Measurements from ENCODE around the gene NKAIN2. TPM values are rescaled to one million over a fixed set of nuclear protein-coding genes. Genes with fewer than 3 reads are reported as not detected.
"Not testable (repeated sequence)": the region's sequence is repeated elsewhere in the genome, so short reads cannot be mapped to it uniquely, and the experiment has no call there.

The NKAIN2 gene
- total RNA-seq, 1 donor from 2014 or later = 4.0 TPM

DNA sequence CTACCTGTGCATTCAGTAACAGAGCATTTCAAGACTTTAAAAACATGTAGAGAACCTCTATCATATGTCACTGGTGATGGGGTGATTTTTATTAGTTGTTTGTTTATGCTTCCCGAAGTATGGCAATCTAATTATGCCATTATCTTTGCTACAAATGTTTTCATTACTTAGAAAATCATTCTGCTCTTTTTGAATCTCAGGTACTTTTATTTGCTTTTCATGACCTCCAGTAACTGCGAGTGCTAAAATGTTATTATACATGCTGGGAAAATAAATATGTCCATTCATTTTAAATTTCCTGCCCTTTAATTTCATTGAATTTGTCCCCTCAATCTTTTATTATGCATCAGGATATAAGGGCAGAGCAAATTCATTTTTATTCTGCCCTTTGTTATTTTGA, 515.7 kb downstream of the NKAIN2 start:
- Mint-ChIP-seq H3K4me3 (ENCODE audit: unreplicated experiment) (no peak overlapping the region), H3K4me1 (ENCODE audit: low read depth) (no peaks in the 10 kb centered on the region), H3K27ac (ENCODE audit: unreplicated experiment) (no peak overlapping the region), H3K9me3 (ENCODE audit: low read depth) (peaks cover 2% of the 10 kb centered on the region), H3K27me3 (ENCODE audit: low read depth) (no peaks in the 10 kb centered on the region), H3K36me3 (ENCODE audit: low read depth) (no peaks in the 10 kb centered on the region)
- DNase-seq (ENCODE audit: low spot score) = no peak
- TF ChIP-seq, protein P1, sequence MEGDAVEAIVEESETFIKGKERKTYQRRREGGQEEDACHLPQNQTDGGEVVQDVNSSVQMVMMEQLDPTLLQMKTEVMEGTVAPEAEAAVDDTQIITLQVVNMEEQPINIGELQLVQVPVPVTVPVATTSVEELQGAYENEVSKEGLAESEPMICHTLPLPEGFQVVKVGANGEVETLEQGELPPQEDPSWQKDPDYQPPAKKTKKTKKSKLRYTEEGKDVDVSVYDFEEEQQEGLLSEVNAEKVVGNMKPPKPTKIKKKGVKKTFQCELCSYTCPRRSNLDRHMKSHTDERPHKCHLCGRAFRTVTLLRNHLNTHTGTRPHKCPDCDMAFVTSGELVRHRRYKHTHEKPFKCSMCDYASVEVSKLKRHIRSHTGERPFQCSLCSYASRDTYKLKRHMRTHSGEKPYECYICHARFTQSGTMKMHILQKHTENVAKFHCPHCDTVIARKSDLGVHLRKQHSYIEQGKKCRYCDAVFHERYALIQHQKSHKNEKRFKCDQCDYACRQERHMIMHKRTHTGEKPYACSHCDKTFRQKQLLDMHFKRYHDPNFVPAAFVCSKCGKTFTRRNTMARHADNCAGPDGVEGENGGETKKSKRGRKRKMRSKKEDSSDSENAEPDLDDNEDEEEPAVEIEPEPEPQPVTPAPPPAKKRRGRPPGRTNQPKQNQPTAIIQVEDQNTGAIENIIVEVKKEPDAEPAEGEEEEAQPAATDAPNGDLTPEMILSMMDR (IDR thresholded peaks at IDR 0.05) = no peak

DNA sequence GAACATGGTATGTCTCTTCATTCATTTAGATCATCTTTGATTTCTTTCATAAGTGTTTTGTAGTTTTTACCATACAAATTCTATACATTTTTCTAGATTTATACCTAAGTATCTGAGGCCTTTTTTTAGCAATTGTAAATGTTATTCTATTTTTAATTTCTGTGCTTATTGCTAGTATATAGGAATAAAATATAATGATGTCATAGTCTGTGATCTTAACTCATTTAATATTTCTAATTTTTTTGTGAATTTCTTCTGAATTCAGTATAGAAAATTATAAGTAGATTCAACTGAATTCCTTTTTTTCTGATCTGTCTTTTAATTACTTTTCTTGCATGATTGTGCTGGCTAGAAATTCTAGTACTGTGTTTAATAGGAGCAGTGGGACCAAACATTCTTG, 520.6 kb downstream of the NKAIN2 start:
- Mint-ChIP-seq H3K4me1 (ENCODE audit: low read depth) (peaks cover 11% of the 10 kb centered on the region), H3K9me3 (ENCODE audit: low read depth) (peaks cover 2% of the 10 kb centered on the region)

DNA sequence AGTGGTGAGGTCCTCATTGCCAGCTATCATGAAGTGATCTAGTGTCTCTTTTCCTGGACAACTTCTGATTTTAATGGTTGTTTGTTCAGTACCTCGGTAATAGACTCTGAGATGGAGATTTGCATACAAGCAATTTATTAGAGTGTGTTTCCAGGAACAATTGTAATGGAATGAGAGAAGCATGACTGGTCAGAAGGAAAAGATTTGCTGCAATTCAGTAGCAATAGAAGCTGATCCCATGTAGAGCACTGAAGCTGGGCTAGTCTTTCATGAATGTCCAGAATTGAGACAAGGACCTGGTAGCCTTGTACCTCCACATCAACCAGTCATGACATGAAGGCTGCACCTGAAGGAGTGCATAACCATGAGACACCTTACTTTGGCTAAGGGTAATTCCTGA, 526.5 kb downstream of the NKAIN2 start:
- H3K9me3 Mint-ChIP-seq (ENCODE audit: low read depth) = no peaks in the 10 kb centered on the region
- peaks cover 11% of the 10 kb centered on the region for H3K4me1 Mint-ChIP-seq (ENCODE audit: low read depth)
- TF ChIP-seq, protein P1 (IDR thresholded peaks at IDR 0.05) = no peak
- DNase-seq (ENCODE audit: low spot score) = no peak
- no peaks in the 10 kb centered on the region for H3K36me3 Mint-ChIP-seq (ENCODE audit: low read depth)
- H3K4me3 Mint-ChIP-seq (ENCODE audit: unreplicated experiment) = no peak overlapping the region
- no peak overlapping the region for H3K27ac Mint-ChIP-seq (ENCODE audit: unreplicated experiment)
- peaks cover 3% of the 10 kb centered on the region for H3K27me3 Mint-ChIP-seq (ENCODE audit: low read depth)

More for the DNA sequence above, 520.6 kb downstream of the NKAIN2 start:
- H3K27me3 Mint-ChIP-seq (ENCODE audit: low read depth) = no peaks in the 10 kb centered on the region
- no peak overlapping the region for H3K4me3 Mint-ChIP-seq (ENCODE audit: unreplicated experiment)
- DNase-seq (ENCODE audit: low spot score) = no peak
- H3K27ac Mint-ChIP-seq (ENCODE audit: unreplicated experiment) = no peak overlapping the region
- TF ChIP-seq, protein P1 (IDR thresholded peaks at IDR 0.05) = no peak
- no peaks in the 10 kb centered on the region for H3K36me3 Mint-ChIP-seq (ENCODE audit: low read depth)

DNA sequence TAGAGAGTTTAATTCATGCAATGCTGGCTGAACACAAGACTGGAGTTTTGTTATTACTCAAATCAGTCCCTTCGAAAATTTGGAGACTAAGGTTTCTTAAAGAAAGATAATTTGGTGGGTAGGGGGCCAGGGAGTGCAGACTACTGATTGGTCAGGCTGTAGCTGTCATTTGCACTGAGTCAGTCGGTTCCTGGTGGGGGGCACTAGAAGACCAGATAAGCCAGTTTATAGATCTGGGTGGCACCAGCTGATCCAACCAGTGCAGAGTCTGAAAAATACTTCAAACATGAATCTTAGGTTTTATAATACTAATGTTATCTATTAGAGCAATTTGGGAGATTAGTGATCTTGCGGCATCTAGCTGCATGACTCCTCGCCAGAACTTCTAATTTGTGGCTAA, 530.7 kb downstream of the NKAIN2 start:
- TF ChIP-seq, protein P1 (IDR thresholded peaks at IDR 0.05) = peak; percentile 23
- Mint-ChIP-seq H3K36me3 (ENCODE audit: low read depth) (no peaks in the 10 kb centered on the region), H3K27ac (ENCODE audit: unreplicated experiment) (no peak overlapping the region), H3K4me3 (ENCODE audit: unreplicated experiment) (no peak overlapping the region), H3K9me3 (ENCODE audit: low read depth) (no peaks in the 10 kb centered on the region), H3K4me1 (ENCODE audit: low read depth) (no peaks in the 10 kb centered on the region), H3K27me3 (ENCODE audit: low read depth) (peaks cover 3% of the 10 kb centered on the region)
- DNase-seq (ENCODE audit: low spot score) = no peak

DNA sequence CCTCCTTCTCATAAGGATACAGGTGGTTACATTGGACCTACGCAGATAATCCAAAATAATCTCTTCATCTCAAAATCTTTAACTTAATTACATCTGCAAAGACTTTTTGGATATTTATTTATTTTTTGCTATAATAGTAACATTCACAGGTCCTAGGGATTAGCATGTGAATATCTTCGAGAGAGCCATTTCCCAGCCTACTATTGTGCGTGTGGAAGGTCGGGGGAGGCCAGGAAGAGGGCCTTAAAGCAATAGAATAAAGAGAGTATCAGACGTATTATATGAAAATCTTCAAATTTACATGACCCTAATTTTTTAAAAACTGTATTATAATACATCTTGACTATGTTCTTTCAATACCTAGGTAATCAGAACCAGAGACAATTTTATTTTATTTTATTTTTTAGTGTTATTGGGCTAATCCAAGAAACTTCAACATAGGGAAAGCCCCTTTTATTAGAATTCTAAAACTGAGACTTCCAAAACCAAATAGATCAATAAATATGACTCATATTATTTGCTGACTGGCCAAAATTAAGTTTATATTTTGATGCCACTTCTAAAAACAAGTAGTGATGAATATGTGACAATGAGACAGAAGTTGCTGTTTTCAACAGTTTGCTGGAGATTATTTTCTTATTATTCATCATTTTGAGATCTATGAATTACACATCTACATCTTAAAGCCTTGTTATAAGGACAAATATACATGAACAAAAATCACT, 536.1 kb downstream of the NKAIN2 start:
- H3K4me1 Mint-ChIP-seq (ENCODE audit: low read depth) = no peaks in the 10 kb centered on the region
- DNase-seq (ENCODE audit: low spot score) = no peak

DNA sequence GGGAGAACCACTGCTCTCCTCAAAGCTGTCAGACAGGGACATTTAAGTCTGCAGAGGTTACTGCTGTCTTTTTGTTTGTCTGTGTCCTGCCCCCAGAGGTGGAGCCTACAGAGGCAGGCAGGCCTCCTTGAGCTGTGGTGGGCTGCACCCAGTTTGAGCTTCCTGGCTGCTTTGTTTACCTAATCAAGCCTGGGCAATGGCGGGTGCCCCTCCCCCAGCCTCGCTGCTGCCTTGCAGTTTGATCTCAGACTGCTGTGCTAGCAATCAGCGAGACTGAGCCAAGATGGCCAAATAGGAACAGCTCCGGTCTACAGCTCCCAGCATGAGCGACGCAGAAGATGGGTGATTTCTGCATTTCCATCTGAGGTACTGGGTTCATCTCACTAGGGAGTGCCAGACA, 544.7 kb downstream of the NKAIN2 start:
- not testable (repeated sequence) for H3K27ac Mint-ChIP-seq (ENCODE audit: unreplicated experiment); H3K27me3 Mint-ChIP-seq (ENCODE audit: low read depth); DNase-seq (ENCODE audit: low spot score); H3K4me1 Mint-ChIP-seq (ENCODE audit: low read depth); H3K36me3 Mint-ChIP-seq (ENCODE audit: low read depth); H3K9me3 Mint-ChIP-seq (ENCODE audit: low read depth); H3K4me3 Mint-ChIP-seq (ENCODE audit: unreplicated experiment)

More for the DNA sequence above, 536.1 kb downstream of the NKAIN2 start:
- Mint-ChIP-seq H3K4me3 (ENCODE audit: unreplicated experiment) (no peak overlapping the region), H3K9me3 (ENCODE audit: low read depth) (no peaks in the 10 kb centered on the region), H3K27ac (ENCODE audit: unreplicated experiment) (no peak overlapping the region), H3K36me3 (ENCODE audit: low read depth) (no peaks in the 10 kb centered on the region), H3K27me3 (ENCODE audit: low read depth) (no peaks in the 10 kb centered on the region)
- TF ChIP-seq, protein P1 (IDR thresholded peaks at IDR 0.05) = no peak
